Keratinocyte (primary cell): ENCODE data around the gene PLXDC2. TPM values are rescaled to one million over a fixed set of nuclear protein-coding genes. Genes with fewer than 3 reads are reported as not detected.

ENCODE experiments used
- DNase-seq: peaks from one replicate; pipeline ENCODE4 v3.0.0-alpha.2; 2011; ENCODE audit warnings: low read depth, missing footprints, low spot score
- FAIRE-seq: peaks from 2 replicates; lab custom pipeline; 2011; peaks lifted over from hg19 to GRCh38; lab: Jason Lieb, UNC
- H2AFZ ChIP-seq: 2 replicates; pipeline ENCODE4 v1.6.0; 2012; ENCODE audit warnings: low read length, control low read depth, inconsistent platforms; ENCODE audit not compliant: control insufficient read depth
- H3K27ac ChIP-seq: 2 replicates; pipeline ENCODE4 v1.5.1; 2011; ENCODE audit warnings: low read length; ENCODE audit not compliant: control insufficient read depth, insufficient read depth
- H3K27me3 ChIP-seq: 3 replicates; pipeline ENCODE4 v1.6.0; 2011; ENCODE audit warnings: low read length; ENCODE audit not compliant: control insufficient read depth, insufficient read depth; ENCODE audit errors: extremely low read depth
- H3K36me3 ChIP-seq, 2 experiments: 2 replicates in 1 of 2; 3 replicates in 1 of 2; pipeline ENCODE4 v1.5.1; 2011; ENCODE audit warnings: low read length in 2 of 2, mild to moderate bottlenecking in 1 of 2; ENCODE audit not compliant: control insufficient read depth in 2 of 2, insufficient read depth in 2 of 2; ENCODE audit errors: extremely low read depth in 1 of 2
- H3K4me1 ChIP-seq: 3 replicates; pipeline ENCODE4 v1.5.1; 2011; ENCODE audit warnings: low read length; ENCODE audit not compliant: control insufficient read depth, insufficient read depth; ENCODE audit errors: extremely low read depth
- H3K4me2 ChIP-seq: 3 replicates; pipeline ENCODE4 v1.6.0; 2011; ENCODE audit warnings: low read depth, low read length; ENCODE audit not compliant: control insufficient read depth, insufficient read depth; ENCODE audit errors: extremely low read depth
- H3K4me3 ChIP-seq, 3 experiments: fragments of 200-600 bp in 1 of 3; sonication (generic) in 1 of 3; 2 replicates in 2 of 3; 3 replicates in 1 of 3; pipeline ENCODE4 v1.5.1; 2011 to 2016; ENCODE audit warnings: low read length in 3 of 3, mild to moderate bottlenecking in 3 of 3, control low read depth in 2 of 3, inconsistent platforms in 1 of 3, low read depth in 1 of 3, mixed read lengths in 1 of 3, mixed run types in 1 of 3, moderate library complexity in 1 of 3; ENCODE audit not compliant: control insufficient read depth in 2 of 3, insufficient read depth in 2 of 3; ENCODE audit errors: extremely low read depth in 1 of 3
- H3K79me2 ChIP-seq: 2 replicates; pipeline ENCODE4 v1.6.0; 2012; ENCODE audit warnings: low read length; ENCODE audit not compliant: control insufficient read depth, insufficient read depth
- H3K9ac ChIP-seq: 3 replicates; pipeline ENCODE4 v1.6.0; 2011; ENCODE audit warnings: low read length; ENCODE audit not compliant: control insufficient read depth, insufficient read depth; ENCODE audit errors: extremely low read depth
- H3K9me1 ChIP-seq: 3 replicates; pipeline ENCODE4 v1.6.0; 2011; ENCODE audit warnings: low read length; ENCODE audit not compliant: control insufficient read depth, insufficient read depth; ENCODE audit errors: extremely low read depth
- H3K9me3 ChIP-seq: 2 replicates; pipeline ENCODE4 v1.5.1; 2012; ENCODE audit warnings: low read depth, low read length; ENCODE audit not compliant: control insufficient read depth
- H4K20me1 ChIP-seq: 3 replicates; pipeline ENCODE4 v1.6.0; 2011; ENCODE audit warnings: low read length; ENCODE audit not compliant: control insufficient read depth, insufficient read depth; ENCODE audit errors: extremely low read depth
- EZH2 ChIP-seq: IDR thresholded peaks from one replicate; pipeline ENCODE4 v1.6.1; 2012; ENCODE audit warnings: inconsistent platforms, mild to moderate bottlenecking, low read length, moderate library complexity
- dilution Hi-C: fragments of 300-500 bp; cut with MboI; formaldehyde crosslinking; loops from one replicate; pipeline ENCODE4 v1.7.0; 2020; ENCODE audit warnings: low sequenced_read_pairs; ENCODE audit not compliant: extremely low pct_ligation_motif_present
- polyA plus RNA-seq, 5 experiments: library from polyadenylated mRNA; depleted of rRNA in 3 of 5; stranded (reverse) in 3 of 5; stranded (forward) in 1 of 5; unstranded in 1 of 5; fragments of >200 nt; gene quantifications; 1 replicate in 1 of 5; 2 replicates in 3 of 5; 3 replicates in 1 of 5; pipeline versions ENCODE4 v1.2.1 to v1.2.3, GENCODE V29; 2011 to 2012; ENCODE audit warnings: missing spikeins in 2 of 5, low read depth in 1 of 5, low replicate concordance in 1 of 5
- TF ChIP-seq, protein P1 (sequence below), 3 experiments: IDR thresholded peaks in 1 of 3; conservative IDR thresholded peaks in 1 of 3; optimal IDR thresholded peaks in 1 of 3; 2 replicates in 2 of 3; 3 replicates in 1 of 3; pipeline versions ENCODE3 to v1.5.1; 2011; ENCODE audit warnings: low read length in 3 of 3, mild to moderate bottlenecking in 3 of 3, moderate library complexity in 2 of 3, control low read depth in 1 of 3, inconsistent platforms in 1 of 3; ENCODE audit not compliant: insufficient read depth in 2 of 3; ENCODE audit errors: extremely low read depth in 1 of 3

The PLXDC2 gene
- polyA plus RNA-seq, 1 donor (not counting 4 experiments of a cell fraction or from before 2014, with no cell fraction given) = 12.9 TPM

DNA sequence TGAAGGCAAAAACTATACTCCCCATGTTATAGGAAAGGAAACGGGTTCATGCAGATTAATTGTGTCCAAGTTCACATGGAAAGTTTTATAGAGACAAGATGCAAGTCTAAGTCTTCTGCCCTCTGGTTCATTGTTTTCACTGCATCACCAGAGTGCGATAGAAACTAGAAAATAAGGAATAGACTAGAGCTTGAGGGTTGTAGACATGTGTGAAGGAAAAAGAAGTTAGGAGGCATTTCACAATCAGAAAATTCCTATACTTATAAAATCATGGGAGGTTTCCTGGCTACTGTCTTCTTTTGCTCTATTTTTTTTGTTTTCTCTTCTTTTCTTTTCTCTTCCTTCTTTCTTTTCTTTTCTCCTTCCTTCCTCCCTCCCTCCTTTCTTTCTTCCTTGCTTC, 329.8 kb downstream of the PLXDC2 start:
- TF ChIP-seq, protein P1, sequence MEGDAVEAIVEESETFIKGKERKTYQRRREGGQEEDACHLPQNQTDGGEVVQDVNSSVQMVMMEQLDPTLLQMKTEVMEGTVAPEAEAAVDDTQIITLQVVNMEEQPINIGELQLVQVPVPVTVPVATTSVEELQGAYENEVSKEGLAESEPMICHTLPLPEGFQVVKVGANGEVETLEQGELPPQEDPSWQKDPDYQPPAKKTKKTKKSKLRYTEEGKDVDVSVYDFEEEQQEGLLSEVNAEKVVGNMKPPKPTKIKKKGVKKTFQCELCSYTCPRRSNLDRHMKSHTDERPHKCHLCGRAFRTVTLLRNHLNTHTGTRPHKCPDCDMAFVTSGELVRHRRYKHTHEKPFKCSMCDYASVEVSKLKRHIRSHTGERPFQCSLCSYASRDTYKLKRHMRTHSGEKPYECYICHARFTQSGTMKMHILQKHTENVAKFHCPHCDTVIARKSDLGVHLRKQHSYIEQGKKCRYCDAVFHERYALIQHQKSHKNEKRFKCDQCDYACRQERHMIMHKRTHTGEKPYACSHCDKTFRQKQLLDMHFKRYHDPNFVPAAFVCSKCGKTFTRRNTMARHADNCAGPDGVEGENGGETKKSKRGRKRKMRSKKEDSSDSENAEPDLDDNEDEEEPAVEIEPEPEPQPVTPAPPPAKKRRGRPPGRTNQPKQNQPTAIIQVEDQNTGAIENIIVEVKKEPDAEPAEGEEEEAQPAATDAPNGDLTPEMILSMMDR (optimal IDR thresholded peaks at IDR 0.05 in 1 of 3, IDR thresholded peaks at IDR 0.05 in 1 of 3, conservative IDR thresholded peaks at IDR 0.05 in 1 of 3; ENCODE audit: extremely low read depth in 1 of 3, insufficient read depth in 2 of 3, low read length in 3 of 3) = no peak
- no peak for TF ChIP-seq EZH2

DNA sequence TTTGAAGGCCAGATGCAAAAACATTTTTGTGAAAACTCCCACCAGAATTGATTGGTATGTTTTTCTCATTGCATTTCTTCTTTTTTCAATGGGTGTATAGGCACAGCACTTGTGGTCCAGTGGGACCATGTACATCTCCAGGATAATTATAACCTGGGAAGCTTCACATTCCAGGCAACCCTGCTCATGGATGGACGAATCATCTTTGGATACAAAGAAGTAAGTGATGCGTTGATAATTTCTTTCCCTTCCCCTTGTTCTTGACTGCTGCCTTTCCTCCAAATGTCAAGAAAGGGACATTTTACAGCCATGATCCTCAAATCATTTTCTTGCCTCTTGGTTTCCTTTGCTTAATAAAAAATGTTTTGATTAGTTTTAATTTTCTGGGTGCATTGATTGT, 331.5 kb downstream of the PLXDC2 start:
- H4K20me1 ChIP-seq = no peaks in the 10 kb centered on the region
- no peaks in the 10 kb centered on the region for H3K27me3 ChIP-seq
- dilution Hi-C loops = no loop called here
- no peaks in the 10 kb centered on the region for H3K9me1 ChIP-seq
- no peak for FAIRE-seq
- no peak for DNase-seq
- no peak for TF ChIP-seq EZH2
- TF ChIP-seq, protein P1 (optimal IDR thresholded peaks at IDR 0.05 in 1 of 3, IDR thresholded peaks at IDR 0.05 in 1 of 3, conservative IDR thresholded peaks at IDR 0.05 in 1 of 3; ENCODE audit: extremely low read depth in 1 of 3, insufficient read depth in 2 of 3, low read length in 3 of 3) = no peak
- no peaks in the 10 kb centered on the region for H3K36me3 ChIP-seq
- no peak overlapping the region for H3K9ac ChIP-seq
- no peak overlapping the region for H3K4me3 ChIP-seq
- no peak overlapping the region for H2AFZ ChIP-seq
- H3K9me3 ChIP-seq = no peaks in the 10 kb centered on the region
- no peaks in the 10 kb centered on the region for H3K4me1 ChIP-seq
- H3K4me2 ChIP-seq = no peak overlapping the region
- no peak overlapping the region for H3K27ac ChIP-seq
- H3K79me2 ChIP-seq = no peaks in the 10 kb centered on the region

More for the DNA sequence above, 329.8 kb downstream of the PLXDC2 start:
- Histone ChIP-seq H3K4me1 (no peaks in the 10 kb centered on the region), H3K27me3 (no peaks in the 10 kb centered on the region), H3K4me2 (no peak overlapping the region), H3K9me3 (no peaks in the 10 kb centered on the region), H4K20me1 (no peaks in the 10 kb centered on the region), H2AFZ (no peak overlapping the region), H3K9me1 (no peaks in the 10 kb centered on the region), H3K4me3 (no peak overlapping the region), H3K27ac (no peak overlapping the region), H3K36me3 (no peaks in the 10 kb centered on the region), H3K79me2 (no peaks in the 10 kb centered on the region), H3K9ac (no peak overlapping the region)
- DNase-seq (no peak), FAIRE-seq (no peak)
- dilution Hi-C loops = no loop called here
